Lower leg skin (tissue), 3 donors: ENCODE results near the gene SLC41A3.

Experiments used
- CTCF ChIP-seq, 3 donors: fragments of 450-650 bp; IDR thresholded peaks; one replicate each; pipeline ENCODE4 v1.5.1; 2016; ENCODE audit warnings: antibody characterized with exemption in 3 of 3, mild to moderate bottlenecking in 3 of 3, moderate library complexity in 2 of 3
- POLR2A ChIP-seq, 2 donors: fragments of 450-650 bp; IDR thresholded peaks; one replicate each; pipeline ENCODE4 v1.6.1; 2016 to 2017; ENCODE audit warnings: antibody characterized with exemption in 2 of 2, mild to moderate bottlenecking in 1 of 2, moderate library complexity in 1 of 2

DNA sequence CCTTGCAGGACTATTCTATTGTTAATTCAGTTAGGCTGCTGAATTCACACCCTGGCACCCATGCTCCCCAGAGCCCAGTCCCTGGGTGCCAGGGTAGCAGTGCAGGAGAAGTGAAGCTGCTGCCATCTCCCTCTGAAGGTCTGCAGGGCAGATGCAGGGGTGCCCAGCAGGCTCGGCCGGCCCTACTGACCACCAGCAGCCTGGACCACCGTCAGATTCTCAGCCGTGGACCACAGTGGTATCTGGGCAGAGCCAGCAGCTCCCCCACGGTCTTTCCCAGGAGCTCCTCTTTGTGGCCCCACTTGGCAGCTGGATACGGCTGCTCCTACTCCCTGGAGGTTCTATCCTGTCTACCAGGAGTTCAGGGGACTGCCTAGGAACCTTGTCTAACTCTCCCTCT is 49.7 kb upstream of the SLC41A3 start:
- TF ChIP-seq CTCF (IDR thresholded peaks at IDR 0.05) = no peak
- no peak for TF ChIP-seq POLR2A (IDR thresholded peaks at IDR 0.05)
